Measurements from ENCODE around the gene ZPBP. TPM values are rescaled to one million over a fixed set of nuclear protein-coding genes. Genes with fewer than 3 reads are reported as not detected.

Gene ZPBP
- total RNA-seq, 6 experiments from 2014 or later = not detected

DNA sequence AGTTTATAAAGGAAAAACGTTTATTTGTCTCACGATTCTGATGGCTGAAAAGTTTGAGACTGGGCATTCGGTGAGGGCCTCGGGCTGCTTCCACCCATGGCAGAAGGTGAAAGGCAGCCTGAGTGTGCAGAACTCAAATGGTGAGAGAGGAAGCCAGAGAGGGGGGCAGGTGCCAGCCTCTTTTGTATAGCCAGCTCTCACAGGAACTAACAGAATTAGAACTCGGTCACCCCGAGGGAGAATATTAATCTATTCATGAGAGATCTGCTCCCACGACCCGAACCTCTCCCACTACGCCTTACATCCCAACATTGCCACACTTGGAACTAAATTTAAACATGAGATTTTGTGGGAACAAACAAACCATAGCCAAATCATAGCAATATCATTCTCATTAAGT is 112.6 kb downstream of the ZPBP start:
- TF ChIP-seq POLR2A (IDR thresholded peaks at IDR 0.05) = no peak
- TF ChIP-seq, protein P1, sequence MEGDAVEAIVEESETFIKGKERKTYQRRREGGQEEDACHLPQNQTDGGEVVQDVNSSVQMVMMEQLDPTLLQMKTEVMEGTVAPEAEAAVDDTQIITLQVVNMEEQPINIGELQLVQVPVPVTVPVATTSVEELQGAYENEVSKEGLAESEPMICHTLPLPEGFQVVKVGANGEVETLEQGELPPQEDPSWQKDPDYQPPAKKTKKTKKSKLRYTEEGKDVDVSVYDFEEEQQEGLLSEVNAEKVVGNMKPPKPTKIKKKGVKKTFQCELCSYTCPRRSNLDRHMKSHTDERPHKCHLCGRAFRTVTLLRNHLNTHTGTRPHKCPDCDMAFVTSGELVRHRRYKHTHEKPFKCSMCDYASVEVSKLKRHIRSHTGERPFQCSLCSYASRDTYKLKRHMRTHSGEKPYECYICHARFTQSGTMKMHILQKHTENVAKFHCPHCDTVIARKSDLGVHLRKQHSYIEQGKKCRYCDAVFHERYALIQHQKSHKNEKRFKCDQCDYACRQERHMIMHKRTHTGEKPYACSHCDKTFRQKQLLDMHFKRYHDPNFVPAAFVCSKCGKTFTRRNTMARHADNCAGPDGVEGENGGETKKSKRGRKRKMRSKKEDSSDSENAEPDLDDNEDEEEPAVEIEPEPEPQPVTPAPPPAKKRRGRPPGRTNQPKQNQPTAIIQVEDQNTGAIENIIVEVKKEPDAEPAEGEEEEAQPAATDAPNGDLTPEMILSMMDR (IDR thresholded peaks at IDR 0.05) = no peak
- ATAC-seq = no peak
- Histone ChIP-seq H3K9me3 (no peaks in the 10 kb centered on the region), H3K4me1 (no peaks in the 10 kb centered on the region), H3K27me3 (no peaks in the 10 kb centered on the region), H3K27ac (no peak overlapping the region), H3K36me3 (no peaks in the 10 kb centered on the region), H3K4me3 (no peak overlapping the region)
- DNase-seq = no peak
- intact Hi-C loops (cut with DNase I) = no loop called here
- WGBS (ENCODE audit: insufficient coverage, low coverage, low lambda C conversion rate, missing lambda C conversion rate) = 61% methylated on average over 7 of the region's 9 CpGs

DNA sequence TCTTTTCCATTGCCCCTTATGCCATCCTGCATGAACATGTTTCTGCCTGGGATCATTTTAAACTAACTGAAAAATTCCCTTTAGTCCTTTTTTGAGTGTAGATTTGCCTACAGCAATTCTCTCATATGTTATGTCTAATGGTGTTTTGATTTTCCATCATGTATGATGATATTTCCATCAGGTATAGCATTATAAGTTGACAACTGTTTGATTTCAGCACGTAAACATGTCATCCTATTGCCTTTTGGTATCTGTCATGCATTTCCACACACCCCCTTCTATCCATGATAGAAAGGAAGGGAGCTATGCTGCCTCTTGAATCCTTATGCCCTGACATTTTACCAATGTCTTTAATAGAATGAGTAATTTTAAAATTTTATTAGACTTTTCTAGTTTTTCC is 116.8 kb downstream of the ZPBP start:
- Histone ChIP-seq H3K27me3 (no peaks in the 10 kb centered on the region), H3K27ac (no peak overlapping the region), H3K4me1 (no peaks in the 10 kb centered on the region), H3K4me3 (no peak overlapping the region), H3K9me3 (no peaks in the 10 kb centered on the region), H3K36me3 (no peaks in the 10 kb centered on the region)
- no peak for ATAC-seq
- TF ChIP-seq, protein P1 (IDR thresholded peaks at IDR 0.05) = no peak
- TF ChIP-seq POLR2A (IDR thresholded peaks at IDR 0.05) = no peak
- WGBS (ENCODE audit: insufficient coverage, low coverage, low lambda C conversion rate, missing lambda C conversion rate) = 50% methylated on average over 1 of the region's 1 CpG
- intact Hi-C loops (cut with DNase I) = no loop called here
- DNase-seq = no peak

DNA sequence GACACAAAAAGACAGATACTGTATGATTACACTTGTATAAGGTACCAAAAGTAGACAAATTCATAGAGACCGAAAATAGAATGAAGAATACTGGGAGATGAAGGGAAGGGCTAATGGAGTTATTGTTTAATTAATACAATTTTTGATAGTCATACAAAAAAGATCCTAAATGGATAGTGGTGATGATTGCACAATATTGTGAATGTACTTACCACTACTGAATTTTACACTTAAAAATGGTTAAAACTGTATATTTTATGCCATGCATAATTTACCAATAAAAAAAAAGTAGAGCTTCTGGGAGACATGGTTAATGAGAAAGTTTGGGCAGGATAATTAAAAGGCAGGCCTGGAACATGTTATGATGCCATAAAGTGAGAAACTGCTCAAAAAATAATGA is 119.0 kb downstream of the ZPBP start:
- Histone ChIP-seq H3K27me3 (no peaks in the 10 kb centered on the region), H3K36me3 (no peaks in the 10 kb centered on the region), H3K4me3 (no peak overlapping the region), H3K27ac (no peak overlapping the region), H3K4me1 (no peaks in the 10 kb centered on the region), H3K9me3 (no peaks in the 10 kb centered on the region)
- 42% methylated on average over 1 of the region's 1 CpG for WGBS (ENCODE audit: insufficient coverage, low coverage, low lambda C conversion rate, missing lambda C conversion rate)
- ATAC-seq (no peak), DNase-seq (no peak)
- no peak for TF ChIP-seq POLR2A (IDR thresholded peaks at IDR 0.05)
- TF ChIP-seq, protein P1 (IDR thresholded peaks at IDR 0.05) = no peak
- intact Hi-C loops (cut with DNase I) = no loop called here

DNA sequence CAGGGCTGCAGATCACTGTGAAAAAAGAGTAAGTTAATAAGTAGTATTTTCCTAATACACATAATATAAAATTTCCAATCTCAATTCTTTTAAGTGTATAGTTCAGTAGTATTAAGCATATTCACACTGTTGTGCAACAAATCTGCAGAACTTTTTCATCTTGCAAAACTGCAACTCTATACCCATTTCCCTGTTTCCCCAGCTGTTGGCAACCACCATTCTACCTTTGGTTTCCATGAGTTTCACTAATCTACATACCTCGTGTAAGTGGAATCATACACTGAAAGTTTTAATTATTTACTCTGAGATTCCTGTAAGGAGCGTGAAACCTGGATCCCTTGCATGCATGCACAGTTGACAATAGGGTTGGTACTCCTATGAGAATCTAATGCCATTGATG is 155.4 kb downstream of the ZPBP start:
- H3K27ac ChIP-seq = no peak overlapping the region
- ATAC-seq (no peak), DNase-seq (no peak)
- no peaks in the 10 kb centered on the region for H3K36me3 ChIP-seq
- H3K9me3 ChIP-seq = no peaks in the 10 kb centered on the region
- H3K27me3 ChIP-seq = no peaks in the 10 kb centered on the region
- no peaks in the 10 kb centered on the region for H3K4me1 ChIP-seq
- TF ChIP-seq POLR2A (IDR thresholded peaks at IDR 0.05) = no peak
- TF ChIP-seq, protein P1 (IDR thresholded peaks at IDR 0.05) = no peak
- no peak overlapping the region for H3K4me3 ChIP-seq
- intact Hi-C loops (cut with DNase I) = no loop called here
- WGBS (ENCODE audit: insufficient coverage, low coverage, low lambda C conversion rate, missing lambda C conversion rate) = 66% methylated on average over 2 of the region's 2 CpGs

DNA sequence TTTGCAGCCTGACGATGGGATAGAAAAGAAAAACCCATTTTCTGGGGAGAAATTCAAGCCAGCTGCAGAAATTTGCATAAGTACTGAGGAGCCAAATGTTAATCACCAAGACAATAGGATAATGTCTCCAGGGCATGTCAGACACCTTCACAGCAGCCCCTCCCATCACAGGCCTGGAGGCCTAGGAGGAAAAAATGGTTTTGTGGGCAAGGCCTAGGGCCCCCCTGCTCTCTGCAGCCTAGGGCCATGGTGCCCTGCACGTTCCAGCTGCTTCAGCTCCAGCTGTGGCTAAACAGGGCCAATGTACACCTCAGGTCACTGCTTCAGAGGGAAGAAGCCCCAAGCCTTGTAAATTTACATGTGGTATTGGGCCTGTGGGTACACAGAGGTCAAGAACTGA is 161.4 kb downstream of the ZPBP start:
- Histone ChIP-seq H3K27me3 (no peaks in the 10 kb centered on the region), H3K9me3 (no peaks in the 10 kb centered on the region), H3K4me3 (no peak overlapping the region), H3K36me3 (no peaks in the 10 kb centered on the region), H3K27ac (no peak overlapping the region), H3K4me1 (no peaks in the 10 kb centered on the region)
- 50% methylated on average over 1 of the region's 2 CpGs for WGBS (ENCODE audit: insufficient coverage, low coverage, low lambda C conversion rate, missing lambda C conversion rate)
- intact Hi-C loops (cut with DNase I) = no loop called here
- ATAC-seq (no peak), DNase-seq (no peak)
- no peak for TF ChIP-seq POLR2A (IDR thresholded peaks at IDR 0.05)
- TF ChIP-seq, protein P1 (IDR thresholded peaks at IDR 0.05) = no peak

All from right lobe of liver (tissue), 6 donors.